HepG2 (cell line): ENCODE results near the gene FRAS1. TPM values are rescaled to one million over a fixed set of nuclear protein-coding genes. Genes with fewer than 3 reads are reported as not detected.

ENCODE experiments used
- ATF7 ChIP-seq, 2 experiments: fragments of 450-650 bp in 1 of 2; sonication (generic) in 1 of 2; formaldehyde crosslinking in 1 of 2; IDR thresholded peaks; 2 replicates each; pipeline versions ENCODE4 v1.4.0 to v1.6.1; 2016 to 2020; ENCODE audit warnings: antibody characterized with exemption in 1 of 2, mild to moderate bottlenecking in 1 of 2, missing genetic modification reagents in 1 of 2
- CC2D1A ChIP-seq: sonication (generic); formaldehyde crosslinking; IDR thresholded peaks from 2 replicates; pipeline ENCODE4 v1.8.1; 2023; ENCODE audit warnings: mild to moderate bottlenecking, missing genetic modification reagents
- CREB1 ChIP-seq, 2 experiments: fragments of 450-650 bp in 1 of 2; IDR thresholded peaks; 2 replicates each; pipeline ENCODE4 v1.6.1; 2016 to 2017; ENCODE audit warnings: control low read depth in 1 of 2, mild to moderate bottlenecking in 1 of 2, missing compliant biosample characterization in 1 of 2, missing genetic modification characterization in 1 of 2
- HMG20A ChIP-seq: IDR thresholded peaks from 2 replicates; pipeline ENCODE4 v1.6.1; 2016; ENCODE audit warnings: borderline replicate concordance
- HOXA3 ChIP-seq: sonication (generic); formaldehyde crosslinking; IDR thresholded peaks from 2 replicates; pipeline ENCODE4 v1.5.0; 2020; ENCODE audit warnings: missing genetic modification reagents
- JARID2 ChIP-seq: sonication (generic); formaldehyde crosslinking; IDR thresholded peaks from 2 replicates; pipeline ENCODE4 v1.8.1; 2023; ENCODE audit warnings: missing genetic modification reagents, inconsistent platforms; ENCODE audit not compliant: insufficient replicate concordance
- JDP2 ChIP-seq: sonication (generic); formaldehyde crosslinking; IDR thresholded peaks from 2 replicates; pipeline ENCODE4 v1.8.1; 2022; ENCODE audit warnings: missing genetic modification reagents, borderline replicate concordance
- KDM1A ChIP-seq: IDR thresholded peaks from 2 replicates; pipeline ENCODE4 v1.6.1; 2016; ENCODE audit warnings: missing compliant biosample characterization
- KDM4B ChIP-seq: sonication (generic); formaldehyde crosslinking; IDR thresholded peaks from 2 replicates; pipeline ENCODE4 v1.4.0; 2020; ENCODE audit warnings: missing genetic modification reagents
- KLF11 ChIP-seq: IDR thresholded peaks from 2 replicates; pipeline ENCODE4 v1.6.1; 2016; ENCODE audit warnings: missing compliant biosample characterization
- MAFK ChIP-seq, 2 experiments: IDR thresholded peaks in 1 of 2; conservative IDR thresholded peaks in 1 of 2; 2 replicates each; pipeline ENCODE4 v1.6.1; 2011; ENCODE audit warnings: improper control_type of control experiment in 2 of 2, low read length in 2 of 2
- MEF2D ChIP-seq: sonication (generic); formaldehyde crosslinking; IDR thresholded peaks from 2 replicates; pipeline ENCODE4 v1.5.1; 2020; ENCODE audit warnings: mild to moderate bottlenecking, missing genetic modification reagents
- RBM39 ChIP-seq: fragments of 200-400 bp; formaldehyde crosslinking; IDR thresholded peaks from one replicate; pipeline ENCODE4 v1.6.1; 2018; ENCODE audit warnings: antibody characterized with exemption, mild to moderate bottlenecking, low read depth, low read length; ENCODE audit not compliant: poor library complexity, severe bottlenecking
- RELA ChIP-seq: sonication (generic); formaldehyde crosslinking; IDR thresholded peaks from 2 replicates; pipeline ENCODE4 v1.4.0; 2020; ENCODE audit warnings: missing genetic modification reagents
- SMC3 ChIP-seq: IDR thresholded peaks from 2 replicates; pipeline ENCODE4 v1.6.1; 2011; ENCODE audit warnings: low read length, improper control_type of control experiment
- SRSF4 ChIP-seq: fragments of 200-400 bp; formaldehyde crosslinking; IDR thresholded peaks from one replicate; pipeline ENCODE4 v1.6.1; 2018; ENCODE audit warnings: mild to moderate bottlenecking, low read depth, low read length, moderate library complexity; ENCODE audit not compliant: poor library complexity, severe bottlenecking
- SRY ChIP-seq: sonication (generic); formaldehyde crosslinking; IDR thresholded peaks from 2 replicates; pipeline ENCODE4 v1.8.0; 2022; ENCODE audit warnings: mild to moderate bottlenecking, missing genetic modification reagents
- ZFP37 ChIP-seq: sonication (generic); formaldehyde crosslinking; IDR thresholded peaks from 2 replicates; pipeline ENCODE4 v1.4.0; 2020; ENCODE audit warnings: missing genetic modification reagents, borderline replicate concordance
- ZNF138 ChIP-seq: sonication (generic); formaldehyde crosslinking; IDR thresholded peaks from 2 replicates; pipeline ENCODE4 v1.5.0; 2020; ENCODE audit warnings: mild to moderate bottlenecking, low read depth, missing genetic modification reagents
- ZNF549 ChIP-seq: sonication (generic); formaldehyde crosslinking; IDR thresholded peaks from 2 replicates; pipeline ENCODE4 v1.5.0; 2020; ENCODE audit warnings: missing genetic modification reagents
- ZNF550 ChIP-seq: sonication (generic); formaldehyde crosslinking; IDR thresholded peaks from 2 replicates; pipeline ENCODE4 v1.4.0; 2020; ENCODE audit warnings: mild to moderate bottlenecking, missing genetic modification reagents, borderline replicate concordance
- ZNF563 ChIP-seq: sonication (generic); formaldehyde crosslinking; IDR thresholded peaks from 2 replicates; pipeline ENCODE4 v1.8.0; 2022; ENCODE audit warnings: mild to moderate bottlenecking, moderate library complexity, missing genetic modification reagents
- ZNF580 ChIP-seq: IDR thresholded peaks from 2 replicates; pipeline ENCODE4 v1.6.1; 2016; ENCODE audit warnings: low read depth, borderline replicate concordance
- ZNF644 ChIP-seq: IDR thresholded peaks from 2 replicates; pipeline ENCODE4 v1.6.1; 2016; ENCODE audit warnings: low read depth
- polyA plus RNA-seq, 8 experiments: library from polyadenylated mRNA; depleted of rRNA in 3 of 8; stranded (reverse) in 7 of 8; unstranded in 1 of 8; fragments of >200 nt; fragmentation: Illumina TruSeq in 4 of 8; extraction: Trizol in 4 of 8; gene quantifications; 2 replicates each; pipeline versions ENCODE4 v1.2.1 to v1.2.3, GENCODE V29; 2011 to 2016; ENCODE audit warnings: low read depth in 4 of 8, missing spikeins in 1 of 8, mixed read lengths in 1 of 8; ENCODE audit not compliant: insufficient read depth in 1 of 8
- total RNA-seq, 5 experiments: library from RNA; depleted of rRNA; stranded (reverse); fragments of >200 nt; fragmentation: Illumina TruSeq; extraction: Trizol; gene quantifications; 2 replicates each; pipeline ENCODE4 v1.2.3, GENCODE V29; 2016; ENCODE audit warnings: low read depth in 1 of 5
- TF ChIP-seq, protein P1 (sequence below): sonication (generic); formaldehyde crosslinking; IDR thresholded peaks from 2 replicates; pipeline ENCODE4 v1.4.0; 2020; ENCODE audit warnings: missing genetic modification reagents, borderline replicate concordance
- TF ChIP-seq, protein P2 (sequence below): sonication (generic); formaldehyde crosslinking; IDR thresholded peaks from 2 replicates; pipeline ENCODE4 v1.5.0; 2020; ENCODE audit warnings: mild to moderate bottlenecking, missing genetic modification reagents, borderline replicate concordance
- TF ChIP-seq, protein P3 (sequence below): IDR thresholded peaks from 2 replicates; pipeline ENCODE4 v1.6.1; 2016; ENCODE audit warnings: mild to moderate bottlenecking, missing biosample characterization, missing genetic modification reagents

FRAS1 gene
- total and polyA plus RNA-seq, 2 of the 13 experiments (the other 11 are each of a cell fraction or from before 2014, with no cell fraction given) = 22.5 to 31.6 TPM

GRCh38 chr4:78056265-78057129 is 626 bp upstream of the FRAS1 start (continued):
- TF ChIP-seq SRY (no peak), SMC3 (no peak; the same call in 1 of the 2 replicates), ZNF563 (CRISPR knock-in tag) (no peak), ZNF580 (CRISPR knock-in tag) (peak; percentile 26; the same call in 1 of the 2 replicates), RELA (CRISPR knock-in tag) (0 out of 2 replicates have a peak, but pooled peaks have one; percentile 24), ATF7 (IDR thresholded peaks at IDR 0.05) (no peak), ATF7 (CRISPR knock-in tag; IDR thresholded peaks at IDR 0.05) (0 out of 2 replicates have a peak, but pooled peaks have one; percentile 19), HMG20A (CRISPR knock-in tag) (no peak), HOXA3 (CRISPR knock-in tag) (peak; percentile 57), KDM4B (no peak), JARID2 (CRISPR knock-in tag) (no peak), CC2D1A (CRISPR knock-in tag) (no peak), JDP2 (CRISPR knock-in tag) (no peak), ZNF138 (no peak), RBM39 (peak; percentile 2), CREB1 (IDR thresholded peaks at IDR 0.05) (no peak), CREB1 (CRISPR knock-in tag; IDR thresholded peaks at IDR 0.05) (peak; percentile 45; the same call in 1 of the 2 replicates), ZNF549 (CRISPR knock-in tag) (no peak), ZFP37 (CRISPR knock-in tag) (no peak), ZNF644 (CRISPR knock-in tag) (no peak), KLF11 (CRISPR knock-in tag) (no peak), KDM1A (CRISPR knock-in tag) (no peak), SRSF4 (no peak), MEF2D (CRISPR knock-in tag) (no peak), ZNF550 (CRISPR knock-in tag) (no peak), MAFK (conservative IDR thresholded peaks at IDR 0.05 in 1 of 2, IDR thresholded peaks at IDR 0.05 in 1 of 2; ENCODE audit: low read length in 2 of 2) (no peak)
- TF ChIP-seq, protein P1, sequence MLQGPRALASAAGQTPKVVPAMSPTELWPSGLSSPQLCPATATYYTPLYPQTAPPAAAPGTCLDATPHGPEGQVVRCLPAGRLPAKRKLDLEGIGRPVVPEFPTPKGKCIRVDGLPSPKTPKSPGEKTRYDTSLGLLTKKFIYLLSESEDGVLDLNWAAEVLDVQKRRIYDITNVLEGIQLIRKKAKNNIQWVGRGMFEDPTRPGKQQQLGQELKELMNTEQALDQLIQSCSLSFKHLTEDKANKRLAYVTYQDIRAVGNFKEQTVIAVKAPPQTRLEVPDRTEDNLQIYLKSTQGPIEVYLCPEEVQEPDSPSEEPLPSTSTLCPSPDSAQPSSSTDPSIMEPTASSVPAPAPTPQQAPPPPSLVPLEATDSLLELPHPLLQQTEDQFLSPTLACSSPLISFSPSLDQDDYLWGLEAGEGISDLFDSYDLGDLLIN (CRISPR knock-in tag) = peak; percentile 35; the same call in 1 of the 2 replicates
- TF ChIP-seq, protein P2, sequence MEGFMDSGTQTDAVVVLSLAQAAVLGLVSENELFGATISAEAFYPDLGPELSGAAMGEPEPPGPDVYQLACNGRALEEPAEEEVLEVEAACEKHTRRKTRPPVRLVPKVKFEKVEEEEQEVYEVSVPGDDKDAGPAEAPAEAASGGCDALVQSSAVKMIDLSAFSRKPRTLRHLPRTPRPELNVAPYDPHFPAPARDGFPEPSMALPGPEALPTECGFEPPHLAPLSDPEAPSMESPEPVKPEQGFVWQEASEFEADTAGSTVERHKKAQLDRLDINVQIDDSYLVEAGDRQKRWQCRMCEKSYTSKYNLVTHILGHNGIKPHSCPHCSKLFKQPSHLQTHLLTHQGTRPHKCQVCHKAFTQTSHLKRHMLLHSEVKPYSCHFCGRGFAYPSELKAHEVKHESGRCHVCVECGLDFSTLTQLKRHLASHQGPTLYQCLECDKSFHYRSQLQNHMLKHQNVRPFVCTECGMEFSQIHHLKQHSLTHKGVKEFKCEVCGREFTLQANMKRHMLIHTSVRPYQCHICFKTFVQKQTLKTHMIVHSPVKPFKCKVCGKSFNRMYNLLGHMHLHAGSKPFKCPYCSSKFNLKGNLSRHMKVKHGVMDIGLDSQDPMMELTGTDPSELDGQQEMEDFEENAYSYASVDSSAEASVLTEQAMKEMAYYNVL = peak; percentile 32; the same call in 1 of the 2 replicates
- TF ChIP-seq, protein P3, sequence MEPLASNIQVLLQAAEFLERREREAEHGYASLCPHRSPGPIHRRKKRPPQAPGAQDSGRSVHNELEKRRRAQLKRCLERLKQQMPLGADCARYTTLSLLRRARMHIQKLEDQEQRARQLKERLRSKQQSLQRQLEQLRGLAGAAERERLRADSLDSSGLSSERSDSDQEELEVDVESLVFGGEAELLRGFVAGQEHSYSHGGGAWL (CRISPR knock-in tag) = no peak; the same call in 1 of the 2 replicates
